COLO829 (cell line): ENCODE data around the gene SMPD3.
A peak's percentile ranks its signal among the peaks of the same experiment; 100 is the strongest.
"Not testable (repeated sequence)": the region's sequence is repeated elsewhere in the genome, so short reads cannot be mapped to it uniquely, and the experiment has no call there.

Experiments used
- DNase-seq: peaks from one replicate; pipeline ENCODE4 v3.0.0; 2012; ENCODE audit warnings: low spot score

The SMPD3 gene

GRCh38 chr16:68448360-68448970 is at the start of gene SMPD3:
TSS of gene SMPD3 (minus strand) at chr16:68448508. CDS start at chr16:68372181, 76,327 bp downstream.
- DNase-seq, result peak; percentile 86

GRCh38 chr16:68496689-68497088 is 48.4 kb upstream of the SMPD3 start:
- no peak for DNase-seq

DNA sequence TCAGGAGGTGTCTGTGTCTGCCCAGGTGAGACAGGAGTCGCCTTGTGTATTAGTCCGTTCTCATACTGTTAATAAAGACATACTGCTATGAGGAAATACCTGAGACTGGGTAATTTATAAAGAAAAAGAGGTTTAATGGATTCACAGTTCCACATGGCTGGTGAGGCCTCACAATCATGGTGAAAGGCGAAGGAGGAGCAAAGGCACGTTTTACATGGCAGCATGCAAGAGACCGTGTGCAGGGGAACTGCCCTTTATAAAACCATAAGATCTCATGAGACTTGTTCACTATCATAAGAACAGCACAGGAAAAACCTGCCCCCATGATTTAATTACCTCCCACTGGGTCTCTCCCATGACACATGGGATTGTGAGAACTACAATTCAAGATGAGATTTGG is 46.0 kb upstream of the SMPD3 start:
- DNase-seq, result not testable (repeated sequence)

GRCh38 chr16:68493412-68494070 is 45.2 kb upstream of the SMPD3 start:
- DNase-seq, result no peak

DNA sequence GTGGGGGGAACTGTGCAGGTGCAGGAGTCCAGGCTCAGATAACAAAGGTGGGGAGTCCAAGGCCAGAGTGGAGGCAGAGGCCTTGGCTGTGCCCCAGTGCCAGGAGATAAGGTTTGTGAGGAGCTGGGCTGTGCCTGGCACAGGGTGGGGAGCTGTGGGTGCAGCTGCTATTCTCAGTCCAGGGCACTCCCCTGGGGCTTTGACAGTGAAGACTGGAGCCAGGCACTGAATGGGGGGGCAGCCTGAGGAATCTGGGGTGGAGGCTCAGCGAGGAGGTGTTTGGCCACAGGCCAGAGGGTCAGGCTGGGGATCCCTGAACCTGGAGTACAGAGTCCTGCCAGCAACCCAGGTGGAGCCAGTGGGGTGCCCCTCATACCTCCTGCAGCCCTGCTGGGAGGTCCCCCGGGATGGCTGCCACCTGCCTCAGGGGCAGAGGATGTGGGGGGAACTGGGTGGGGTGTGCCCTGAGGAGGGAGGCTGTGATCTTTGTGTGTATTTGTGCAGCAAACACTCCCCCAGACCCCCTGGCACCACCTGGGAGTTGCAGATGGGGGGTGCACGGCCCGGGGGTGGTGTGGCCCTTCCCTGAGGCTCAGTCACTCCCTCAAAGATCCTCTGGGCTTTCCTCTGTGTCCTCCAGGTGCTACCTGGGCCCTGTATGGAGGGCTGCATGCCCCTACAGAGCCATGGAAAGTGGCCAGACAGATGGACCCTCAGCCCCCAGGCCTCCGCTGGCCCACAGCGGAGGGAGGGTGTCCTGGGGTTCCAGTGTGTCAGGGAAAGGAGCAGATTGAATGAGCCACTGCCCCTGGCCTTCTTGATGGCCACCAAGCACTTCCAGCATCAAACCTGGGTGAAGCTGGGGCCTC is 44.5 kb upstream of the SMPD3 start:
- no peak for DNase-seq

DNA sequence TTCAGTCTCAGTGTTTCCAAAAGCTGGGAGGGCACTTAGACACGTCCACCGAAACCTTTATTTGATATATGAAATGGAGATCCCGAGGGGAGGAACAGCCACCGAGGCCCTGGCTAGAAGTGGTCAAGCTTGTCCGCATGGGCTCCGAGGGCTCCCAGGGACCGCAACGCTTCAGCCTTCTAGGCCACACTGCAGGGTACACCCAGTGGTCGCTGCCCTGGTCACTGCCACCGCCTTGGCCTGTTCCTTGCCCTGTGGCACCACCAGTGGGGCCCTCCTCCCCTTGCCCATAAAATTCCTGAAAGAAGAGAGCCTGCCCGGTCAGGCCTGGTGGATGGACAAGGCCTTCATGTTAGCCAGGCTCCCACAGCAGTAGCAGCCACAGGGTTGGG is 43.8 kb upstream of the SMPD3 start:
- no peak for DNase-seq

DNA sequence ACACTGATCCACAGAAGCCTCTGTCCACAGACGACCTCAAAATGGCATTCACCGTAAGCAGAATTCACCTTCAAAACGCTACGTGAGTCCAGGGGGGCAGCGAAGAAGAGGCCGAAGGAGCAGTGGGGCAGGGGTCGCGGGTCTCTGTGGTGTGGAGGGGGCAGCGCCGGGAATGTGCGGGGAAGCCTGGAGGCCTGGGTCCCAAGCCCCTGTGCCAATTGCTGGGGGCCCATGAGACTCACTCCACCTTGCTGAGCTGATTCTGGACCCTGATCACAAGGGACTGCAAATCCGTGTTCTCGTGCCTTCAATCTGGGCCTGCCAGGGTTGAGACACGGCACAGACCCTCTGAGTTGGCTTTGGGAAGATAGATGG is 43.3 kb upstream of the SMPD3 start:
- DNase-seq, result no peak

- no peak for DNase-seq
These were observed 42.7 kb upstream of the SMPD3 start for GRCh38 chr16:68490829-68491575.

GRCh38 chr16:68490358-68490757 is 42.0 kb upstream of the SMPD3 start:
- DNase-seq, result no peak

GRCh38 chr16:68488554-68488953 is 40.2 kb upstream of the SMPD3 start:
- no peak for DNase-seq

DNA sequence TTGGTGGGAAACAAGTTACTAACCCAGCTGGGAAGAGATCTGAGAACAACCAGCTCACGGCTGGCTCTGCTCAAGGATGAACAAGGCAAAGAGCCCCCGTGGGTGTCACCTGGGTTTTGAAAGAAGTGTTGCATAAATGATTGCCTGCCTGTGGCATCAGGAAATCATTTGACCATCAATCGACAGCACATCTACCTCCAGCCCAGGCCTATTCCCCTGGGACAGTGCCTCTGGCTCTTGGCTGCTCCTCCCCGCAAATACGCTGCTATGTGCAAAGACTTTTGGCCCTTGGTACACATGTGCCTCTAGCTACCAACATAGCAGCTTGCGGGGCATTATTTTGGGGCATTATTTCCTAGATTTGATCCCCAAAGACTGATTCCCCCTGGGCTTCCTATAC is 39.4 kb upstream of the SMPD3 start:
- DNase-seq, result no peak

- no peak for DNase-seq
These were observed 38.9 kb upstream of the SMPD3 start for GRCh38 chr16:68487203-68487514.

- no peak for DNase-seq
These were observed 38.3 kb upstream of the SMPD3 start for GRCh38 chr16:68486502-68487202.

GRCh38 chr16:68481636-68482035 is 33.3 kb upstream of the SMPD3 start:
- DNase-seq, result no peak

DNA sequence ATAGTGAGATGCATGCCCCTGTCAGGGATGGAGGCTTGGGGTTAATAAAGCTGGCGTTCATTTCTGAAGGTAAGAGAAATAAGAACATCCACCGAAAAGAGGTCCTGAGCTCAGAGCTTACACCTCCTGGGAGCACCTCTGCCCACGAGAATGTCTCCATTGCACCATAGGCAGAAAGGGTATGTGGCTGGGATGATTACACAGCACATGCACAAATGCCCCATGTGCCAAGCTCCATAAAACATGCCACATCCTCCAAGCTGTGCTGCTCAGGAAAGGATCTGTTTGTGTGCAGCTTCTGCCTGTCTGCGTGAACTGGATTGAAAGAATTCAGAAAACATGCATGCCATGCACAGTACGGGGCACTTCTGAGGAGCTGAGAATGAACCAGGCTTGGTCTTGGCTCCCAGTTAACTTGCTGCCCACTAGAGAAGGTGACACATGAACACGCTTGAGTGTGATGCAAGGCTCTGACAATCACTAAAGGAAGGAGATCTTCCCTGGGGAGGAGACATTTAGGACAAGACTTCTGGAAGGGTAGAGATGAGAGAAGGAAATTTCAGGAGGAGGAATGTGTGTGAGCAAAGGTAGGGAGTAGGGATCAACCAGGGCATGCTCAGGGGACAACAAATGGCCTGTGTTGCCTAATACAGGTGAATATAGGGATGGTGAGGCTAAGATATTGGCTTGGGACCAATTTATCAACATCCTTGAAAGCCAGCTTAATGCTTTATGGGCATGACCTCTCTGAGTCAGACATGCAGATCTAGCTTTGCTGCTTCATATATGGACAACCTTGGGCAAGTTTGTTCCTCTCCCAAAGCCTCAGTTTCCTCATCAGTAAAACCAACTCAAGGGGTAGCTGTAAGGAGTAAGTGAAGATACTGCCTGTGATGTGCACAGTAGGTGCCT is 32.0 kb upstream of the SMPD3 start:
- no peak for DNase-seq

DNA sequence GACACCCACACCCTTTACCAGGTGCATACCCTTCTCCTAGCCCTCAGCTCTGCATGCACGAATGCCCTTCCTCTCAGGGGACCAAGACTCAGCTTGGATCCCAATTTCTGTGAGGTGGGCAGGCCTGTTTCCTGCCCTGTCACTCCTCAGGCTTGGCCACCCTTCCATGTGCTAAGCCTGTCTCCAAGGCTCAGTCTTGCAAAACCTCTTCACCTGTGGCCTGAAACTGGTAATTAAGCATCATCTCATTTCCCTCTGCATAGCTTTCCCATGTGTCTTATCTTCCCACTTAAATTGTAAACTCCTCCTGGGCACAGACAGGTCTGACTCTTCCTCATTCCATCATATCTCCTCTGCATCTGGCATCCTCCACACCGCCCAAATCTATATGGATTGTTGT is 31.0 kb upstream of the SMPD3 start:
- no peak for DNase-seq

DNA sequence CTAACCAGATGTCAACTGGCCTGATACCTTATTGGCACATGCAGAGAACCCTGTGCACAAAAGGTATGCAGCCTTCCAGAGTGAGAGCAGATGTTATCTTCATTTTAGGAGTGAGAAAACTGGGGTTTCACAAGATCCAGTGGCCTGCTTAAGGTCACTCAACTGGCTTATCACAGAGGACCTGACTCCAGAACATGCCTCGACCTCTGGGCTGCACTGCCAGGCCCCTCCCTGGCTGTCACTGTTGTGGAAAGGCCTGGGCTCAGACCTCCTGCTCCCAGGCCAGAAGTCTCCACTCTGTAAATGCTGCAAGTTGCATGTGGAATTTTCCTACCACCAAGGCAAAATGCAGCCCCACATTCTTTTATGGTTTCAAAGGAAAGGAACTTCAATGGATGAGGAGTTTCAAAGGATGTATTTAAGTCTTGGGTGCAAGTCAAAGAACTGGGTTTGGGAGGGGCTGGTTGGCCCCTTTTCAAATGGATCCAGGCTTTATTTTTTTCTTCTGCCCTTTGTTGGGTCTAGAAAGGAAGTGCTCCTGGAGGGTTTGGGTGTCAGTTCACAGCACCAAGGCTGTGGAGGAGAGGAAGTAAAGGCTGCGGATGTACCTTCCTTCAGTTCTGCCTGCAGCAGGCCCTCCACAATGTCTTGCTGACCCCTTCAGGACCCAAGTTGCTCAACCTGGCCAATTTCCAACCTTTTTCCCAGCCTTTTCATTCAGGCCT is 30.4 kb upstream of the SMPD3 start:
- no peak for DNase-seq

DNA sequence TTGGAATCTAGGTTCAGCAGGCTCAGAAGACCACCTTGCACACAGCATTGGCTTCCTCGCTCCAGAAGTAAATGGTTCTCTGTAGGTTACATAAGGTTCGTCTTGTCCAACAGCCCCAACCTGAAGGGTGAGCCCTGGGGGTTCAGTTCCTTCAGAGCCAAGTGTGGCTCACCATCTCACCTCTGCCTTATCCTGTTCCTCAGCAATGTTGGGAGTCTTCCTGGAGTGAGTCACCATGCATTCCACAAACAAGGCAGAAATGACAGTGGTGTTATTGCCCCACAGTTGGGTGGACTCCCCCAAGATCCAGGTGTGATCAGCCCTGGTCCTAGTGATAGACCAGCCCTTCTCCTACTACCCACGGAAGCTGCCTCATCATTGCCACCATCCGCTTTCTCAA is 26.8 kb upstream of the SMPD3 start:
- DNase-seq, result no peak

- no peak for DNase-seq
These were observed 25.2 kb upstream of the SMPD3 start for GRCh38 chr16:68473358-68474070.

DNA sequence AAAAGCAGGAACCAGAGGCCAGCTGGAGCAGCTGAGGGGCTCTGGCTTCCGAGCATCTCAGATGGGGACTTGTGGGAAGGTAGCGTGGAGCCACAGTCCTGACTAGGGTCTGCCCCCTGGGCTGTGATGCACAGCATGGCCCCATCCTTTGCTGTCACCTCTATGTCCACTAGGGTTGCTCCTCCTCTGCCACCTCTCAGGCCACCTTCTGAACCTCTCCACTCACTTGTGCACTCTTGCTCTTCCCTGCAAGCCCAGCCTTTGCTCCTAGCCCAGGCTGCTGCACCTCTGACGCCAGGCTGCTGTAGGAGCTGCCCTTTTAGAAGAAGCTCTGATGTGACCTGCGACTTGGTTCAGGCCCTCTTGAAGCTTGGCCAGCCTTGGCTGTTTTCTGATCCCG is 24.3 kb upstream of the SMPD3 start:
- no peak for DNase-seq
